ENCODE results near the gene MRPS10.
"Not testable (repeated sequence)": the region's sequence is repeated elsewhere in the genome, so short reads cannot be mapped to it uniquely, and the experiment has no call there.

MRPS10 gene

DNA sequence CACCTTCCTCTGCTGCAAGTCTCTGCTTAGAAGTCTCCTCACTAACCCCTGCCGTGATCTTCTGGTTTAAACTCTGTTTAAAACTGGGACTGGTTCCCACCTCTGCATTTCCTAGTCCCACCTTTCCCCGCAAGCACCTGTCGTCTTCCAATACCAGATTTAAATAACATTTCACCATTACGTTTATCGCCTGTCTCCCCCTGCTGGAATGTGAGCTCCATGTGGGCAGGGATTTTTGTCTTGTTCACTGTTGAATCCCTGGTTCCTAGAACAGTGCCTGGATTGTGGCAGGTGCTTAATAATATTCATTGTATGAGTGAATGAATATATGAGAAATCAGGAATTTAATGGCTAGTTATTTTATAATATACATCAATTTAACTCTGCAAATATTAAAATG, 41.8 kb downstream of the MRPS10 start:
- TF ChIP-seq, protein P1, sequence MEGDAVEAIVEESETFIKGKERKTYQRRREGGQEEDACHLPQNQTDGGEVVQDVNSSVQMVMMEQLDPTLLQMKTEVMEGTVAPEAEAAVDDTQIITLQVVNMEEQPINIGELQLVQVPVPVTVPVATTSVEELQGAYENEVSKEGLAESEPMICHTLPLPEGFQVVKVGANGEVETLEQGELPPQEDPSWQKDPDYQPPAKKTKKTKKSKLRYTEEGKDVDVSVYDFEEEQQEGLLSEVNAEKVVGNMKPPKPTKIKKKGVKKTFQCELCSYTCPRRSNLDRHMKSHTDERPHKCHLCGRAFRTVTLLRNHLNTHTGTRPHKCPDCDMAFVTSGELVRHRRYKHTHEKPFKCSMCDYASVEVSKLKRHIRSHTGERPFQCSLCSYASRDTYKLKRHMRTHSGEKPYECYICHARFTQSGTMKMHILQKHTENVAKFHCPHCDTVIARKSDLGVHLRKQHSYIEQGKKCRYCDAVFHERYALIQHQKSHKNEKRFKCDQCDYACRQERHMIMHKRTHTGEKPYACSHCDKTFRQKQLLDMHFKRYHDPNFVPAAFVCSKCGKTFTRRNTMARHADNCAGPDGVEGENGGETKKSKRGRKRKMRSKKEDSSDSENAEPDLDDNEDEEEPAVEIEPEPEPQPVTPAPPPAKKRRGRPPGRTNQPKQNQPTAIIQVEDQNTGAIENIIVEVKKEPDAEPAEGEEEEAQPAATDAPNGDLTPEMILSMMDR (IDR thresholded peaks at IDR 0.05; ENCODE audit: low read depth, low read length, poor library complexity, severe bottlenecking), result peak; percentile 53
- no peak for TF ChIP-seq EZH2phosphoT487 (IDR thresholded peaks at IDR 0.05; ENCODE audit: borderline replicate concordance, low read length)
- peaks cover 8% of the 10 kb centered on the region for H3K4me1 ChIP-seq (ENCODE audit: control insufficient read depth, low read length)
- no peak overlapping the region for H3K4me2 ChIP-seq (ENCODE audit: low read length)
- H3K27ac ChIP-seq (ENCODE audit: low read depth, low read length), result no peak overlapping the region
- H3K36me3 ChIP-seq (ENCODE audit: control insufficient read depth, low read length), result no peaks in the 10 kb centered on the region
- no peaks in the 10 kb centered on the region for H3K9me2 ChIP-seq (replicated peaks; ENCODE audit: control insufficient read depth, low read length)
- H4K20me1 ChIP-seq (ENCODE audit: control insufficient read depth, insufficient read depth, low read depth, low read length), result no peaks in the 10 kb centered on the region
- H3K27me3 ChIP-seq (ENCODE audit: control insufficient read depth, low read length), result no peaks in the 10 kb centered on the region
- no peaks in the 10 kb centered on the region for H3F3A ChIP-seq (ENCODE audit: control insufficient read depth, insufficient read depth)
- no peak overlapping the region for H3K4me3 ChIP-seq (ENCODE audit: low read length)
- H3K9me3 ChIP-seq (ENCODE audit: control insufficient read depth, insufficient read depth, low read length), result no peaks in the 10 kb centered on the region
- no peaks in the 10 kb centered on the region for H3K79me2 ChIP-seq (ENCODE audit: control insufficient read depth, low read length)

DNA sequence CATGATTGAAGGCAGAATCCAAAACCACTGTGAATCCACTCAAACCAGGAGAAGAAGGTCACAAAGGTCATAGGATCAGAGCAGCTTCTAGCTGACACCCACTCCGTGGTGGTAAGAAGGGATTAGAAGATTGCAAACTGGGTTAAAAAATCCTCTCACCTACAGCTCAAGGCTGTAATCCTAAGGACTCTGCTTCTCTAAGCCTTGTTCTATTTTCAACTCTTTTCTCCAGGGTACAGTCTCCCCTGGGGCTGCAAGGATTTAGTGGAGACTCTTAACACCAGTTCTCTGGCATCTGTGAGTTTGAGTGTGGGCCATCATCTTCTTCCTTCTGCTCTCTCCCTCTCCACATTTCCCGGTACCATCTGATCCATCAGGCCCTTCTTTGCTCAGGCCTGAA, 44.6 kb downstream of the MRPS10 start, which contains the start of gene GUCA1A:
Gene GUCA1A (plus strand): TSS at position 264 of the 400 bp plus-strand sequence. CDS start 250 bp downstream, outside the sequence.
- no peak within 1 kb of the TSS for H3K4me2 ChIP-seq (ENCODE audit: low read length)
- H3K4me1 ChIP-seq (ENCODE audit: control insufficient read depth, low read length), result peaks cover 8% of the 10 kb centered on the region
- no peaks in the 10 kb centered on the region for H3K9me2 ChIP-seq (replicated peaks; ENCODE audit: control insufficient read depth, low read length)
- no peaks in the 10 kb centered on the region for H3K9me3 ChIP-seq (ENCODE audit: control insufficient read depth, insufficient read depth, low read length)
- H3F3A ChIP-seq (ENCODE audit: control insufficient read depth, insufficient read depth), result no peaks in the 10 kb centered on the region
- no peak within 1 kb of the TSS for H3K27ac ChIP-seq (ENCODE audit: low read depth, low read length)
- H3K79me2 ChIP-seq (ENCODE audit: control insufficient read depth, low read length), result no peaks in the 10 kb centered on the region
- no peaks in the 10 kb centered on the region for H3K36me3 ChIP-seq (ENCODE audit: control insufficient read depth, low read length)
- TF ChIP-seq, protein P1 (IDR thresholded peaks at IDR 0.05; ENCODE audit: low read depth, low read length, poor library complexity, severe bottlenecking), result no peak
- TF ChIP-seq EZH2phosphoT487 (IDR thresholded peaks at IDR 0.05; ENCODE audit: borderline replicate concordance, low read length), result no peak
- H3K27me3 ChIP-seq (ENCODE audit: control insufficient read depth, low read length), result peaks cover 2% of the 10 kb centered on the region; the same call in 1 of the 2 replicates
- no peak within 1 kb of the TSS for H3K4me3 ChIP-seq (ENCODE audit: low read length)
- H4K20me1 ChIP-seq (ENCODE audit: control insufficient read depth, insufficient read depth, low read depth, low read length), result no peaks in the 10 kb centered on the region

- Histone ChIP-seq H3K27ac (ENCODE audit: low read depth, low read length) (no peak overlapping the region), H3K79me2 (ENCODE audit: control insufficient read depth, low read length) (no peaks in the 10 kb centered on the region), H3K9me2 (replicated peaks; ENCODE audit: control insufficient read depth, low read length) (no peaks in the 10 kb centered on the region), H4K20me1 (ENCODE audit: control insufficient read depth, insufficient read depth, low read depth, low read length) (no peaks in the 10 kb centered on the region), H3K4me3 (ENCODE audit: low read length) (no peak overlapping the region), H3K27me3 (ENCODE audit: control insufficient read depth, low read length) (peaks cover 2% of the 10 kb centered on the region; the same call in 1 of the 2 replicates), H3F3A (ENCODE audit: control insufficient read depth, insufficient read depth) (no peaks in the 10 kb centered on the region), H3K4me2 (ENCODE audit: low read length) (no peak overlapping the region), H3K36me3 (ENCODE audit: control insufficient read depth, low read length) (no peaks in the 10 kb centered on the region), H3K4me1 (ENCODE audit: control insufficient read depth, low read length) (peaks cover 8% of the 10 kb centered on the region), H3K9me3 (ENCODE audit: control insufficient read depth, insufficient read depth, low read length) (no peaks in the 10 kb centered on the region)
- TF ChIP-seq, protein P1 (IDR thresholded peaks at IDR 0.05; ENCODE audit: low read depth, low read length, poor library complexity, severe bottlenecking), result no peak
- no peak for TF ChIP-seq EZH2phosphoT487 (IDR thresholded peaks at IDR 0.05; ENCODE audit: borderline replicate concordance, low read length)
Measured at GRCh38 chr6:42171813-42172581, 45.7 kb downstream of the MRPS10 start.

- H4K20me1 ChIP-seq (ENCODE audit: control insufficient read depth, insufficient read depth, low read depth, low read length); H3F3A ChIP-seq (ENCODE audit: control insufficient read depth, insufficient read depth); H3K27ac ChIP-seq (ENCODE audit: low read depth, low read length); H3K9me2 ChIP-seq (replicated peaks; ENCODE audit: control insufficient read depth, low read length); H3K79me2 ChIP-seq (ENCODE audit: control insufficient read depth, low read length); H3K9me3 ChIP-seq (ENCODE audit: control insufficient read depth, insufficient read depth, low read length); H3K27me3 ChIP-seq (ENCODE audit: control insufficient read depth, low read length); H3K4me3 ChIP-seq (ENCODE audit: low read length); H3K36me3 ChIP-seq (ENCODE audit: control insufficient read depth, low read length); H3K4me2 ChIP-seq (ENCODE audit: low read length): not testable (repeated sequence)
- peaks cover 12% of the 10 kb centered on the region for H3K4me1 ChIP-seq (ENCODE audit: control insufficient read depth, low read length)
Measured at GRCh38 chr6:42169780-42170179, 47.9 kb downstream of the MRPS10 start.
